Endothelial cell of umbilical vein (primary cell): Measurements from ENCODE around the gene ABR. TPM values are rescaled to one million over a fixed set of nuclear protein-coding genes. Genes with fewer than 3 reads are reported as not detected.
A peak's percentile ranks its signal among the peaks of the same experiment; 100 is the strongest.

Experiments used
- BruUV-seq: library from RNA; stranded (reverse); fragments of 400-500 nt; replicated peaks from 2 replicates; lab custom pipeline; 2021; lab: Mats Ljungman, UMichigan
- CTCF ChIA-PET: fragments of 300-600, 350-600 bp; sonication (Branson Sonifier 250); formaldehyde crosslinking; loops from one replicate; lab custom pipeline; 2021; ENCODE audit warnings: antibody characterized with exemption, inconsistent platforms; lab: Charles Lee
- POLR2A ChIA-PET: fragments of 300-600, 350-600 bp; sonication (Branson Sonifier 250); formaldehyde crosslinking; loops from one replicate; lab custom pipeline; 2021; ENCODE audit warnings: antibody characterized with exemption, inconsistent platforms; lab: Charles Lee
- DNase-seq: peaks from one replicate; pipeline ENCODE4 v3.0.0-alpha.2; 2011; ENCODE audit warnings: low read depth, low spot score
- FAIRE-seq: peaks from 2 replicates; lab custom pipeline; 2011; peaks lifted over from hg19 to GRCh38; lab: Jason Lieb, UNC
- H2AFZ ChIP-seq: 2 replicates; pipeline ENCODE4 v1.6.0; 2012; ENCODE audit warnings: low read depth, low read length, control low read depth, inconsistent platforms
- H3K27ac ChIP-seq: 2 replicates; pipeline ENCODE4 v1.5.1; 2011; ENCODE audit warnings: low read depth, mild to moderate bottlenecking, control low read depth, low read length, moderate library complexity; ENCODE audit not compliant: insufficient read depth
- H3K27me3 ChIP-seq, 2 experiments: 2 replicates each; pipeline versions ENCODE4 v1.6.0 to v1.6.1; 2011; ENCODE audit warnings: low read length in 2 of 2, mixed read lengths in 1 of 2; ENCODE audit not compliant: control insufficient read depth in 2 of 2, insufficient read depth in 2 of 2
- H3K36me3 ChIP-seq, 2 experiments: 2 replicates in 1 of 2; 3 replicates in 1 of 2; pipeline ENCODE4 v1.5.1; 2011; ENCODE audit warnings: low read length in 2 of 2, mild to moderate bottlenecking in 1 of 2, moderate library complexity in 1 of 2; ENCODE audit not compliant: control insufficient read depth in 2 of 2, insufficient read depth in 2 of 2; ENCODE audit errors: extremely low read depth in 1 of 2
- H3K4me1 ChIP-seq: 3 replicates; pipeline ENCODE4 v1.5.1; 2011; ENCODE audit warnings: mild to moderate bottlenecking, low read length; ENCODE audit not compliant: control insufficient read depth, insufficient read depth; ENCODE audit errors: extremely low read depth
- H3K4me2 ChIP-seq: 2 replicates; pipeline ENCODE4 v1.6.1; 2011; ENCODE audit warnings: low read length, control low read depth, mixed read lengths; ENCODE audit not compliant: insufficient read depth
- H3K4me3 ChIP-seq, 3 experiments: fragments of 200-600 bp in 1 of 3; sonication (generic), shearing (Covaris generic) in 1 of 3; replicated peaks in 1 of 3; 2 replicates each; pipeline ENCODE4 v1.5.1; 2011 to 2016; ENCODE audit warnings: control low read depth in 3 of 3, low read length in 3 of 3, mild to moderate bottlenecking in 2 of 3, inconsistent platforms in 1 of 3, low read depth in 1 of 3, moderate library complexity in 1 of 3; ENCODE audit not compliant: insufficient read depth in 1 of 3
- H3K79me2 ChIP-seq: 2 replicates; pipeline ENCODE4 v1.6.0; 2012; ENCODE audit warnings: low read length, inconsistent platforms; ENCODE audit not compliant: control insufficient read depth, insufficient read depth
- H3K9ac ChIP-seq: replicated peaks from 2 replicates; pipeline ENCODE3; 2011; ENCODE audit warnings: low read length, control low read depth; ENCODE audit not compliant: insufficient read depth; ENCODE audit errors: extremely low read depth
- H3K9me1 ChIP-seq: replicated peaks from 3 replicates; pipeline ENCODE4 v1.6.0; 2011; ENCODE audit warnings: mild to moderate bottlenecking, low read length; ENCODE audit not compliant: control insufficient read depth, insufficient read depth; ENCODE audit errors: extremely low read depth
- H3K9me3 ChIP-seq: replicated peaks from 2 replicates; pipeline ENCODE4 v1.5.1; 2012; ENCODE audit warnings: low read length, inconsistent platforms; ENCODE audit not compliant: control insufficient read depth, insufficient read depth
- H4K20me1 ChIP-seq: replicated peaks from 2 replicates; pipeline ENCODE3; 2011; ENCODE audit warnings: mild to moderate bottlenecking, low read length; ENCODE audit not compliant: control insufficient read depth, insufficient read depth; ENCODE audit errors: extremely low read depth
- CTCF ChIP-seq, 2 donors: IDR thresholded peaks; 1 replicate in 1 of 2; 2 replicates in 1 of 2; pipeline ENCODE4 v1.5.1; 2011; ENCODE audit warnings: low read length in 2 of 2, mild to moderate bottlenecking in 2 of 2, moderate library complexity in 2 of 2, control low read depth in 1 of 2, inconsistent platforms in 1 of 2, low read depth in 1 of 2; ENCODE audit not compliant: insufficient read depth in 1 of 2; ENCODE audit errors: extremely low read depth in 1 of 2
- EZH2 ChIP-seq: IDR thresholded peaks from 2 replicates; pipeline ENCODE4 v1.6.1; 2012; ENCODE audit warnings: borderline replicate concordance, low read depth, mild to moderate bottlenecking, moderate library complexity, low read length, inconsistent platforms; ENCODE audit not compliant: severe bottlenecking
- FOS ChIP-seq: IDR thresholded peaks from 2 replicates; pipeline ENCODE4 v1.6.1; 2011; ENCODE audit warnings: mild to moderate bottlenecking, low read length, moderate library complexity, borderline replicate concordance; ENCODE audit not compliant: insufficient read depth
- JUN ChIP-seq: IDR thresholded peaks from 2 replicates; pipeline ENCODE4 v1.6.1; 2011; ENCODE audit warnings: borderline replicate concordance, low read depth; ENCODE audit not compliant: insufficient read length, insufficient read depth
- MAX ChIP-seq: IDR thresholded peaks from 2 replicates; pipeline ENCODE4 v1.6.1; 2011; ENCODE audit not compliant: insufficient read depth, insufficient read length
- MYC ChIP-seq: IDR thresholded peaks from one replicate; pipeline ENCODE4 v1.6.1; 2011; ENCODE audit warnings: mild to moderate bottlenecking, low read depth, low read length
- POLR2A ChIP-seq: IDR thresholded peaks from 2 replicates; pipeline ENCODE4 v1.6.1; 2012; ENCODE audit warnings: low read depth, mild to moderate bottlenecking, control low read depth, low read length
- POLR2AphosphoS5 ChIP-seq: IDR thresholded peaks from 2 replicates; pipeline ENCODE4 v1.6.1; 2012; ENCODE audit warnings: low read depth, mild to moderate bottlenecking, control low read depth, low read length, moderate library complexity; ENCODE audit not compliant: insufficient read depth
- dilution Hi-C: fragments of 300-500 bp; cut with MboI; formaldehyde crosslinking; loops from one replicate; pipeline ENCODE4 v1.15.0; 2019; ENCODE audit warnings: low sequenced_read_pairs; ENCODE audit not compliant: extremely low pct_ligation_motif_present
- intact Hi-C: fragments of 100-400 bp; cut with micrococcal nuclease; formaldehyde crosslinking; loops from one replicate; pipeline ENCODE4 v1.10.0; 2022
- polyA plus RNA-seq, 4 experiments: library from polyadenylated mRNA; depleted of rRNA in 3 of 4; stranded (reverse) in 3 of 4; unstranded in 1 of 4; fragments of >200 nt; gene quantifications; 2 replicates each; pipeline versions ENCODE4 v1.2.1 to v1.2.3, GENCODE V29; 2011 to 2012; ENCODE audit warnings: missing spikeins in 1 of 4
- total RNA-seq: library from RNA; stranded (reverse); gene quantifications from 2 replicates; pipeline ENCODE4 v1.2.3, GENCODE V29; 2021

The ABR gene
- total and polyA plus RNA-seq, 2 donors (not counting 3 experiments of a cell fraction or from before 2014, with no cell fraction given), result 83.5 to 96.8 TPM

GRCh38 chr17:1060991-1061390 is 118.8 kb downstream of the ABR start:
- TF ChIP-seq MAX (peak; percentile 28), FOS (peak; percentile 89), POLR2AphosphoS5 (peak; percentile 89), JUN (peak; percentile 75), MYC (no peak)
- Histone ChIP-seq H3K4me2 (no peak overlapping the region), H2AFZ (no peak overlapping the region), H3K36me3 (peaks cover 7 to 19% of the 10 kb centered on the region in 2 experiments), H3K27ac (peak overlapping the region; percentile 33), H3K4me3 (no peak overlapping the region), H4K20me1 (no peaks in the 10 kb centered on the region), H3K27me3 (no peaks in the 10 kb centered on the region), H3K4me1 (peaks cover 6% of the 10 kb centered on the region), H3K9ac (no peak overlapping the region), H3K9me1 (no peaks in the 10 kb centered on the region), H3K79me2 (no peaks in the 10 kb centered on the region), H3K9me3 (no peaks in the 10 kb centered on the region)
- POLR2A ChIA-PET, result no interaction called here
- CTCF ChIA-PET, result interaction anchor here (4.0 to 6.0 kb wide), 2 partner anchors 87 to 124 kb away, joined by 234 to 260 read pairs; partner anchors contain the start of gene ABR
- DNase-seq (peak; percentile 93), FAIRE-seq (peak; percentile 81)
- intact Hi-C loops (loop anchor here (2.0 kb wide), 1 partner anchor 22 kb away; no protein-coding TSS in a partner anchor), dilution Hi-C loops (no loop called here)
- no TSS peak for BruUV-seq

GRCh38 chr17:1059131-1059795 is 120.5 kb downstream of the ABR start:
- POLR2A ChIA-PET, result no interaction called here

More at GRCh38 chr17:1059131-1059795, 120.5 kb downstream of the ABR start:
- DNase-seq, result no peak
- CTCF ChIA-PET, result interaction anchor here (0.7 to 6.0 kb wide), 23 partner anchors 8 to 647 kb away, joined by 3 to 260 read pairs (median 15); partner anchors contain the start of gene ABR
- peaks cover 3 to 14% of the 10 kb centered on the region in 2 experiments for H3K36me3 ChIP-seq
- H3K4me1 ChIP-seq, result peaks cover 6% of the 10 kb centered on the region
- dilution Hi-C loops (no loop called here), intact Hi-C loops (loop anchor here (2.0 kb wide), 2 partner anchors 52 to 274 kb away; no protein-coding TSS in a partner anchor)
- FAIRE-seq, result no peak
- no peaks in the 10 kb centered on the region for H3K79me2 ChIP-seq
- H3K9me3 ChIP-seq, result no peaks in the 10 kb centered on the region
- no peak overlapping the region for H3K4me3 ChIP-seq
- H4K20me1 ChIP-seq, result no peaks in the 10 kb centered on the region
- no peak overlapping the region for H3K9ac ChIP-seq
- no peak overlapping the region for H2AFZ ChIP-seq
- H3K27me3 ChIP-seq, result no peaks in the 10 kb centered on the region
- H3K9me1 ChIP-seq, result no peaks in the 10 kb centered on the region
- H3K4me2 ChIP-seq, result no peak overlapping the region
- BruUV-seq, result no TSS peak
- TF ChIP-seq CTCF (IDR thresholded peaks at IDR 0.05; ENCODE audit: extremely low read depth in 1 of 2, insufficient read depth in 1 of 2, low read depth in 1 of 2, low read length in 2 of 2) (no peak), POLR2AphosphoS5 (no peak), FOS (no peak), POLR2A (no peak), JUN (no peak), MAX (no peak), EZH2 (no peak)
- H3K27ac ChIP-seq, result no peak overlapping the region
